ENCODE data around the gene SLX4. TPM values are rescaled to one million over a fixed set of nuclear protein-coding genes. Genes with fewer than 3 reads are reported as not detected.

SLX4 gene
- total RNA-seq, 1 donor from 2014 or later = 5.1 TPM

DNA sequence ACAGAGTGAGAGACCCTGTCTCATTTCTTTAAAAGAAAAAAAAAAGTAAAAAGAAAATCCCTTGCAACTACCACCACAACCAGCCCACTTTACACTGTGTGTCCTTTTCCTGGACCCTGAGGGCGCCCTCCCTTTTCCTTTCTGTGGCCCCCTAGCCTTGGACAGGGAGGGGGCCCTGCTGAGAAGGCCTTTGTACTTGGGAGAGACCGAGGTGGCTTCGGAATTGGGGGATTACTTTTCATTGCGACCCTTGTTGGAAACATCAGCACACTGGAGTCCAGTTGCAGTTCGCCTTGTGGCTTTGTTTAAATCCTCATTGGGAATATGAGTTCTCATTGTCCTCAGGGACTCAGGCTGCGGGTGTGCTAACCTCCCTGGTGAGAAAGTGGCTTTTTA, 33.7 kb upstream of the SLX4 start:
- no peak overlapping the region for H3K27ac ChIP-seq
- H3K27me3 ChIP-seq = no peaks in the 10 kb centered on the region
- DNase-seq (peak; percentile 26), ATAC-seq (no peak)
- intact Hi-C loops (cut with DNase I) = no loop called here
- H3K4me1 ChIP-seq = no peaks in the 10 kb centered on the region
- H3K4me3 ChIP-seq = no peak overlapping the region
- peaks cover 7% of the 10 kb centered on the region for H3K36me3 ChIP-seq
- H3K9me3 ChIP-seq = no peaks in the 10 kb centered on the region
- TF ChIP-seq, protein P1, sequence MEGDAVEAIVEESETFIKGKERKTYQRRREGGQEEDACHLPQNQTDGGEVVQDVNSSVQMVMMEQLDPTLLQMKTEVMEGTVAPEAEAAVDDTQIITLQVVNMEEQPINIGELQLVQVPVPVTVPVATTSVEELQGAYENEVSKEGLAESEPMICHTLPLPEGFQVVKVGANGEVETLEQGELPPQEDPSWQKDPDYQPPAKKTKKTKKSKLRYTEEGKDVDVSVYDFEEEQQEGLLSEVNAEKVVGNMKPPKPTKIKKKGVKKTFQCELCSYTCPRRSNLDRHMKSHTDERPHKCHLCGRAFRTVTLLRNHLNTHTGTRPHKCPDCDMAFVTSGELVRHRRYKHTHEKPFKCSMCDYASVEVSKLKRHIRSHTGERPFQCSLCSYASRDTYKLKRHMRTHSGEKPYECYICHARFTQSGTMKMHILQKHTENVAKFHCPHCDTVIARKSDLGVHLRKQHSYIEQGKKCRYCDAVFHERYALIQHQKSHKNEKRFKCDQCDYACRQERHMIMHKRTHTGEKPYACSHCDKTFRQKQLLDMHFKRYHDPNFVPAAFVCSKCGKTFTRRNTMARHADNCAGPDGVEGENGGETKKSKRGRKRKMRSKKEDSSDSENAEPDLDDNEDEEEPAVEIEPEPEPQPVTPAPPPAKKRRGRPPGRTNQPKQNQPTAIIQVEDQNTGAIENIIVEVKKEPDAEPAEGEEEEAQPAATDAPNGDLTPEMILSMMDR (IDR thresholded peaks at IDR 0.05) = no peak

DNA sequence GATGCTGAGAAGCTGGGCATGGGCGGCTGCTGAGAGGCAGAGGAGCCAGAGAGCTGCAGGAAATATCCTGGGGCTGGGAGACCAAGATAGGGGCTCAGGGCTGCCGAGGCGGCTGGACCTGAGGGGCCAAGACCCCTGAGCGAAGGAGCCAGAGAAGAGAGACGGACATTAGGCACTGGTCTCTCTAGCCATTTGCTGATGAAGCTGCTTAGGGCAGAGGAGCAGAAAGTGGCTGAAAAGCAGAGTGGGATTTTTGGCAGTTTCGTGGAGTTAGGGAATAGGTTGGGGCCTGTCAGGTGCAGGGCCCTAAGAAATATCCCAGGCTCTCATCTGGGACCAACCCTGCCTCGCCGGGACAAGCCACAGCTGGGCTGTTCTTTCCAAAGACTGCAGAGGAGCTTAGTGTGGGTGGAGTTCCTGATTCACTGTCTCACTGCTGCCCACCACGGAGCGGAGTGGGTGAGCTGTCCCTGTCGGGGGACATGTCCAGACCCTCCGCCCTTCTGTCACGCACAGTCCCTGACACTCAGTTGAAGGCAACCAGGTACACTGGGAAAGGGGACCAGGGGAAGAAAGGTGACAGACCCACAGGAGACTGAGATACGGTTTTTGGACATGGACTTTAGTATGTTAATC, 31.8 kb upstream of the SLX4 start:
- peaks cover 7% of the 10 kb centered on the region for H3K36me3 ChIP-seq
- H3K27ac ChIP-seq = no peak overlapping the region
- H3K9me3 ChIP-seq = no peaks in the 10 kb centered on the region
- no peak for ATAC-seq
- TF ChIP-seq, protein P1 (IDR thresholded peaks at IDR 0.05) = no peak
- no peaks in the 10 kb centered on the region for H3K27me3 ChIP-seq
- H3K4me3 ChIP-seq = no peak overlapping the region
- H3K4me1 ChIP-seq = no peaks in the 10 kb centered on the region
- intact Hi-C loops (cut with DNase I) = no loop called here
- DNase-seq = peak; percentile 54

DNA sequence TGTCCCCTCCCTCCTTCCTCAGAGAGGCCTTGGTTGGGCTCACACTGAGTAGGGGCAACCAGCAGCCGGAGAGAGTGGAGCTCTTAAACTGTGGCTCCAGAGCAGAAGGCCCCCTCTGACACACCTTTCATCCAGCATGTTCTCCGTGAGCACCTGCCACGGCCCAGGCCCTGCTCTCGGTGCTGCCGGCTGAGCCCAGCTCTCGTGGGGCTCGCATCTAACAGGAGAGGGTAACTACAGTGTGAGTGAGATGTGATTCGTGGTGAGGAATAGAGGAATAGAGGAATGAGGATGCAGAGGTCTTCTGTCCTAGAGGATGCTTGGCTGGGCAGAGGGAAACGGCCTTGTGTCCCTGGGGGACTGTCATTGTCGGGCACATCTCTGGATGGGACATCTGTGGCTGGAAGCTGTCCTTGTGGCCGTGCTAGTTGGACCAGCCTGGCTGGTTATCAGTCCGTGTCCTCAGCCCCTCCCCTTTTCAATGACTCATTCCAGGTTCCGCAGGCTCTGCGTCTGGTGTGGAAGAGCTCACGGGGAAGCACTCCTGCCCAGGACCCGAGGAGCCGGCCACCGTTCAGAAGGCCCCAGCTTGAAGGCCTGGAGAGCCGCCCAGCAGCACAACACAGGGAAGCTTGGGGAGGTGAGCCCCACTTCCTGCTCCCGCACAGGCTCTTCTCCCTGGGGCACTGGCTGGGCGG, 31.1 kb upstream of the SLX4 start:
- TF ChIP-seq, protein P1 (IDR thresholded peaks at IDR 0.05) = no peak
- peaks cover 7% of the 10 kb centered on the region for H3K36me3 ChIP-seq
- H3K9me3 ChIP-seq = no peaks in the 10 kb centered on the region
- ATAC-seq (no peak), DNase-seq (peak; percentile 49)
- no peak overlapping the region for H3K27ac ChIP-seq
- H3K4me3 ChIP-seq = no peak overlapping the region
- H3K27me3 ChIP-seq = no peaks in the 10 kb centered on the region
- H3K4me1 ChIP-seq = peaks cover 3% of the 10 kb centered on the region
- intact Hi-C loops (cut with DNase I) = no loop called here

DNA sequence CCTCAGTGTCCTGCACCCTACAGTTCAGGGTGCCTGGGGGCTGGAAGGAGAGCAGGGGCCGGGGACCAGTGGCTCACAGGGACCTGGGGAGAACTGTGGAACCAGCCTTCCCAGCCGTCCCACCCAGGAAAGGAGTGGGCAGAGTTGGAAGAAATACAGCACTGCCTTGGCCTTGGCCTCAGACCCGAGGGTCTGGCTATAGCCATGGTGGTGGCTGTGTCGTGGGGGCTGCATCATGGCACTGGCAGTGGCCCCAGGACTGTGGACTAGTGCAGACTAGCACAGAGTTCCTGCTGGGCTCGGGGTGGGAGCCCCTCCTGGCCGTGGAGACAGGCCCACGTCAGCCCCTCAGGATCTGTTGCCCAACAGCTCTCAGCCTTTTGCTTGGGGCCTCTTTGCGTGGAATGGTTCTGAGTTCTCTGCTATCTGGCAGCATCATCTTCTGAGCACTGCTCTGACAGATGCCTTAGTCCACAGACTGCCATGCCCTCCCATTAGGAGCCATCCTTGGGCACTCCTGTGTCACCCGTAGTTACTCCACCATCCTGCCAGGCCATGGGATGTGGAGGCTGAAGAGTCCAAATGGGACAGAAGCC, 30.5 kb upstream of the SLX4 start:
- Histone ChIP-seq H3K9me3 (no peaks in the 10 kb centered on the region), H3K4me3 (no peak overlapping the region), H3K27me3 (no peaks in the 10 kb centered on the region), H3K4me1 (peaks cover 7% of the 10 kb centered on the region), H3K36me3 (peaks cover 7% of the 10 kb centered on the region), H3K27ac (no peak overlapping the region)
- peak; percentile 52 for DNase-seq
- intact Hi-C loops (cut with DNase I) = no loop called here
- TF ChIP-seq, protein P1 (IDR thresholded peaks at IDR 0.05) = no peak
- no peak for ATAC-seq

DNA sequence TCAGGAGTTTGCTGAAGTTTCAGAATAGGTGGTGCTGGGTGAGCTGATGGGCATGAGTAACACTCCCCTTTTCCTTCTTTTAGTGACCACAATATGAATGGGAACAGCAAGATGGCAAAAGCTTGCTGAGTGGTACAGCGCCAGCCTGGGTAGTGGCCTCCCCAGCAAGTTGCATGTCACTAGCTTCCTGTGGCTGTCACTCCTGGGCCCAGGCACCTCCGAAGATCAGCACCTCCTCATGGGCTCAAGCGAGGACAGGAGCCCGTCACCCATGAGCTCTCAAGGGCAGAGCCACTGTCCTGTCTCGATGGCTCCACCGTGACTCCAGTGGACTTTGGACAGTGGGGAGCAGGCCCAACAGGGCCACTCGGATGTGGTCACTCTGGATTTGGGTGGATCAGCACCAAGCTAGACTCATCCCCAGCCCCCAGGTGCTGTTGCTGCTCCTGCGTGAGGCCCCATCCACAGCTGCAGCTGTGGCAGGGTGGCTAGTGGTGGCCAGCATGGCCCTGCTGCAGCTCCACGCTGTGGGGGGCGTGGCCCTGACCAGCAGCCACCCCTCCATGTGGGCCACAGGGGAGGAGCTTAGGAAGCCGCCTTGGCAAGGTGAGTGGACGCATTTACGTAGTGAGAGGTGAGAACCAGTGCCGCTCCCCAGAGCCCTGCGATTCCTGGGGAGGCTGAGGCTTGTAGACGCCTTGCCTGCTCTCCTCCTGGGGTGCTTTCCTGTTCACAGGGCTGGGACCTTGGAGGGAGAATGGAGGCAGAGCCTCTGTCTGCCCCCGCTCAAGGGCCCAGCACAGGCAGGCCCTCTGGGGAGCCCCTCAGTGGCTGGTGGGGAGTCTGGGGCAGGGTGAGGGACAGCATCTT, 29.5 kb upstream of the SLX4 start:
- Histone ChIP-seq H3K4me1 (peaks cover 7% of the 10 kb centered on the region), H3K27ac (no peak overlapping the region), H3K9me3 (no peaks in the 10 kb centered on the region), H3K27me3 (no peaks in the 10 kb centered on the region), H3K36me3 (peaks cover 7% of the 10 kb centered on the region), H3K4me3 (no peak overlapping the region)
- intact Hi-C loops (cut with DNase I) = no loop called here
- peak; percentile 52 for DNase-seq
- TF ChIP-seq, protein P1 (IDR thresholded peaks at IDR 0.05) = no peak
- no peak for ATAC-seq

Measured in upper lobe of right lung (tissue), 1 donor.